B cell (primary cell): Measurements from ENCODE around the gene COMT. TPM values are rescaled to one million over a fixed set of nuclear protein-coding genes. Genes with fewer than 3 reads are reported as not detected.

ENCODE experiments used
- ATAC-seq: fragments of 200-7000 bp; cut with Tn5 transposase; one replicate; pipeline ENCODE4 v1.10.0; 2021; ENCODE audit warnings: low read depth, mild to moderate bottlenecking, moderate number of reproducible peaks, moderate library complexity
- CTCF ChIA-PET: fragments of 350-600 bp; sonication (Branson Sonifier 250); formaldehyde crosslinking; loops from one replicate; lab custom pipeline; 2021; ENCODE audit warnings: antibody characterized with exemption, inconsistent platforms; lab: Charles Lee
- POLR2A ChIA-PET: fragments of 350-600 bp; sonication (Branson Sonifier 250); formaldehyde crosslinking; loops from one replicate; lab custom pipeline; 2021; ENCODE audit warnings: antibody characterized with exemption; lab: Charles Lee
- DNase-seq: peaks from one replicate; pipeline ENCODE4 v3.0.0; 2013
- H2AFZ ChIP-seq: 2 replicates; pipeline ENCODE4 v1.6.1; 2012; ENCODE audit warnings: mild to moderate bottlenecking, low read depth, low read length; ENCODE audit not compliant: insufficient read depth, poor library complexity, severe bottlenecking
- H3K27ac ChIP-seq, 2 donors: 1 replicate in 1 of 2; 2 replicates in 1 of 2; pipeline ENCODE4 v1.5.1; 2012 to 2013; ENCODE audit warnings: low read length in 2 of 2, mild to moderate bottlenecking in 2 of 2, moderate library complexity in 1 of 2
- H3K27me3 ChIP-seq, 4 experiments: fragments of 200-600 bp in 1 of 4; sonication (generic) in 1 of 4; replicated peaks in 1 of 4; 1 replicate in 2 of 4; 2 replicates in 2 of 4; pipeline versions ENCODE4 v1.6.1 to v1.7.0; 2013 to 2016; ENCODE audit warnings: low read length in 3 of 4, mild to moderate bottlenecking in 2 of 4, mixed read lengths in 1 of 4, moderate library complexity in 1 of 4; ENCODE audit not compliant: insufficient read depth in 4 of 4, control insufficient read depth in 3 of 4; ENCODE audit errors: control extremely low read depth in 1 of 4
- H3K36me3 ChIP-seq, 2 experiments: replicated peaks in 1 of 2; 1 replicate in 1 of 2; 2 replicates in 1 of 2; pipeline versions ENCODE4 v1.6.1 to v1.7.1; 2013; ENCODE audit warnings: low read length in 1 of 2; ENCODE audit not compliant: insufficient read depth in 2 of 2, control insufficient read depth in 1 of 2; ENCODE audit errors: control extremely low read depth in 1 of 2, extremely low read depth in 1 of 2
- H3K4me1 ChIP-seq, 2 donors: fragments of 200-600 bp in 1 of 2; sonication (generic) in 1 of 2; 1 replicate in 1 of 2; 2 replicates in 1 of 2; pipeline versions ENCODE4 v1.5.1 to v1.6.1; 2013 to 2017; ENCODE audit warnings: low read length in 2 of 2; ENCODE audit not compliant: control insufficient read depth in 2 of 2, insufficient read depth in 2 of 2
- H3K4me2 ChIP-seq: replicated peaks from 2 replicates; pipeline ENCODE3; 2012; ENCODE audit warnings: mild to moderate bottlenecking, low read depth, low read length; ENCODE audit not compliant: poor library complexity, severe bottlenecking
- H3K4me3 ChIP-seq, 5 experiments: fragments of 200-600 bp in 1 of 5; sonication (generic) in 1 of 5; 1 replicate in 3 of 5; 2 replicates in 2 of 5; pipeline versions ENCODE4 v1.5.1 to v1.7.0; 2011 to 2016; ENCODE audit warnings: low read length in 4 of 5, mild to moderate bottlenecking in 4 of 5, low read depth in 2 of 5, control low read depth in 1 of 5, moderate library complexity in 1 of 5; ENCODE audit not compliant: insufficient read depth in 1 of 5; ENCODE audit errors: control extremely low read depth in 1 of 5, extremely low read depth in 1 of 5
- H3K79me2 ChIP-seq: fragments of 200-600 bp; sonication (generic); one replicate; pipeline ENCODE4 v1.6.0; 2016; ENCODE audit warnings: low read length; ENCODE audit not compliant: control insufficient read depth, insufficient read depth
- H3K9ac ChIP-seq: fragments of 200-600 bp; sonication (generic); 2 replicates; pipeline ENCODE4 v1.6.1; 2017; ENCODE audit warnings: mild to moderate bottlenecking, low read length, moderate library complexity
- H3K9me3 ChIP-seq, 3 donors: one replicate each; pipeline versions ENCODE4 v1.6.1 to v1.7.1; 2013; ENCODE audit warnings: low read length in 2 of 3; ENCODE audit not compliant: control insufficient read depth in 2 of 3, insufficient read depth in 1 of 3; ENCODE audit errors: control extremely low read depth in 1 of 3
- H4K20me1 ChIP-seq: 2 replicates; pipeline ENCODE4 v1.6.0; 2012; ENCODE audit warnings: mild to moderate bottlenecking, low read length; ENCODE audit not compliant: insufficient read depth, control insufficient read depth, poor library complexity, severe bottlenecking
- H3K27ac Mint-ChIP-seq: one replicate; pipeline ENCODE4 v1.8.0; 2021; ENCODE audit warnings: mixed read lengths
- H3K27me3 Mint-ChIP-seq: one replicate; pipeline ENCODE4 v1.8.0; 2021; ENCODE audit warnings: mixed read lengths
- H3K4me1 Mint-ChIP-seq: one replicate; pipeline ENCODE4 v1.8.0; 2021; ENCODE audit warnings: mixed read lengths
- H3K4me3 Mint-ChIP-seq: one replicate; pipeline ENCODE4 v1.8.0; 2021; ENCODE audit warnings: mixed read lengths
- H3K9me3 Mint-ChIP-seq: one replicate; pipeline ENCODE4 v1.8.0; 2022; ENCODE audit warnings: mixed read lengths; ENCODE audit not compliant: insufficient read depth
- EZH2 ChIP-seq: IDR thresholded peaks from 2 replicates; pipeline ENCODE4 v1.6.1; 2012; ENCODE audit warnings: borderline replicate concordance, low read depth, mild to moderate bottlenecking, moderate library complexity, low read length; ENCODE audit not compliant: insufficient read depth, poor library complexity, severe bottlenecking
- WGBS: methylation state at CpG from one replicate; pipeline ENCODE4 v1.1.5; 2013; ENCODE audit warnings: missing lambda C conversion rate; ENCODE audit not compliant: insufficient coverage; 5-methylcytosine and 5-hydroxymethylcytosine counted together
- intact Hi-C: fragments of 100-400 bp; cut with micrococcal nuclease; formaldehyde crosslinking; loops from one replicate; pipeline ENCODE4 v1.10.0; 2022
- polyA plus RNA-seq: library from polyadenylated mRNA; depleted of rRNA; stranded (reverse); fragments of >200 nt; gene quantifications from 2 replicates; pipeline ENCODE4 v1.2.3, GENCODE V29; 2012
- total RNA-seq, 2 donors: library from RNA; stranded (reverse); fragments of 120-200 nt in 1 of 2; gene quantifications; 1 replicate in 1 of 2; 2 replicates in 1 of 2; pipeline versions ENCODE4 v1.2.3 to v1.2.4, GENCODE V29; 2013 to 2022
- TF ChIP-seq, protein P1 (sequence below): fragments of 200-600 bp; IDR thresholded peaks from one replicate; pipeline ENCODE4 v1.8.0; 2022; ENCODE audit warnings: antibody characterized with exemption, mild to moderate bottlenecking

The COMT gene
- total and polyA plus RNA-seq, 2 donors (not counting 1 experiment from before 2014, with no cell fraction given) = 32.6 to 58.3 TPM

DNA sequence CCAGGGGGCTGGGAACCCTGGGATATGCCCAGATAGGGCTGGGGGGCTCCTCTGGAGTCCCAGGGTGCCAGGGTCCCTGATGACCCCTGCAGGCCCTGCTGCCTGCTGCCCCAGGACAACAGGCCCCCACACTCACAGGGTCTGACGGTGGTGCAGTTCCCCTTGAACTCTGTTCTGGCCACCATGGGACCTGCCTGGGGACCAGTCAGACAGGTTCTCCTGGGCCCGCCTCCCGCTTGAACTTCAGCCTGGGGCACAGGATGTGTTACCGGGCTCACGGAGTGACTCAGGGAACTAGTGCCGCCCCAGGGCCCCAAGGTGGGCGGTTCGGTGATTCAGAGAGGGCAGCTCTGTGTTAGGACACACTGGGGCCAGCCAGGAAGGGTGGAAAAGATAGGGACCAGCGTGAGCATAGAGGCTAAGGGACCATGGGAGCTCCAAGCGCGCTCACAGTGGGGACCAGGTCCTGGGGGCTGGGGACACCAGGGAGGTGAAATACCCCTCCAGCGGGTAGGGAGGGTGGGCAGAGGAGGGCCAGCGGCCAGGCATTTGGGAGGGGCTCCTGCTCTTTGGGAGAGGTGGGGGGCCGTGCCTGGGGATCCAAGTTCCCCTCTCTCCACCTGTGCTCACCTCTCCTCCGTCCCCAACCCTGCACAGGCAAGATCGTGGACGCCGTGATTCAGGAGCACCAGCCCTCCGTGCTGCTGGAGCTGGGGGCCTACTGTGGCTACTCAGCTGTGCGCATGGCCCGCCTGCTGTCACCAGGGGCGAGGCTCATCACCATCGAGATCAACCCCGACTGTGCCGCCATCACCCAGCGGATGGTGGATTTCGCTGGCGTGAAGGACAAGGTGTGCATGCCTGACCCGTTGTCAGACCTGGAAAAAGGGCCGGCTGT lies 21.6 kb downstream of the COMT start:
- H3K4me2 ChIP-seq = no peak overlapping the region
- CTCF ChIA-PET = interaction anchor here (1.2 kb wide), 1 partner anchor 50 kb away, joined by 3 read pairs; no protein-coding TSS in a partner anchor
- no peaks in the 10 kb centered on the region for H3K9me3 Mint-ChIP-seq

More for the DNA sequence above, 21.6 kb downstream of the COMT start:
- DNase-seq = no peak
- no peak overlapping the region for H3K27ac ChIP-seq
- peaks cover 31% of the 10 kb centered on the region for H4K20me1 ChIP-seq
- no peaks in the 10 kb centered on the region for H3K27me3 ChIP-seq
- peaks cover 12% of the 10 kb centered on the region for H3K4me1 Mint-ChIP-seq
- H2AFZ ChIP-seq = no peak overlapping the region
- intact Hi-C loops = no loop called here
- POLR2A ChIA-PET = no interaction called here
- ATAC-seq = no peak
- H3K79me2 ChIP-seq = peaks cover 17% of the 10 kb centered on the region
- no peaks in the 10 kb centered on the region for H3K4me1 ChIP-seq
- no peaks in the 10 kb centered on the region for H3K27me3 Mint-ChIP-seq
- no peak overlapping the region for H3K4me3 Mint-ChIP-seq
- TF ChIP-seq, protein P1, sequence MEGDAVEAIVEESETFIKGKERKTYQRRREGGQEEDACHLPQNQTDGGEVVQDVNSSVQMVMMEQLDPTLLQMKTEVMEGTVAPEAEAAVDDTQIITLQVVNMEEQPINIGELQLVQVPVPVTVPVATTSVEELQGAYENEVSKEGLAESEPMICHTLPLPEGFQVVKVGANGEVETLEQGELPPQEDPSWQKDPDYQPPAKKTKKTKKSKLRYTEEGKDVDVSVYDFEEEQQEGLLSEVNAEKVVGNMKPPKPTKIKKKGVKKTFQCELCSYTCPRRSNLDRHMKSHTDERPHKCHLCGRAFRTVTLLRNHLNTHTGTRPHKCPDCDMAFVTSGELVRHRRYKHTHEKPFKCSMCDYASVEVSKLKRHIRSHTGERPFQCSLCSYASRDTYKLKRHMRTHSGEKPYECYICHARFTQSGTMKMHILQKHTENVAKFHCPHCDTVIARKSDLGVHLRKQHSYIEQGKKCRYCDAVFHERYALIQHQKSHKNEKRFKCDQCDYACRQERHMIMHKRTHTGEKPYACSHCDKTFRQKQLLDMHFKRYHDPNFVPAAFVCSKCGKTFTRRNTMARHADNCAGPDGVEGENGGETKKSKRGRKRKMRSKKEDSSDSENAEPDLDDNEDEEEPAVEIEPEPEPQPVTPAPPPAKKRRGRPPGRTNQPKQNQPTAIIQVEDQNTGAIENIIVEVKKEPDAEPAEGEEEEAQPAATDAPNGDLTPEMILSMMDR = no peak
- TF ChIP-seq EZH2 = no peak
- no peak overlapping the region for H3K27ac Mint-ChIP-seq
- H3K9ac ChIP-seq = no peak overlapping the region
- peaks cover 0 to 21% of the 10 kb centered on the region in 2 experiments for H3K36me3 ChIP-seq
- 95% methylated on average over 27 of the region's 30 CpGs for WGBS
- H3K9me3 ChIP-seq = peaks cover 0 to 3% (median 0%) of the 10 kb centered on the region in 3 donors
- no peak overlapping the region for H3K4me3 ChIP-seq
